ENCODE results near the gene CYBC1.

CYBC1 gene

GRCh38 chr17:82489117-82489516 is 38.6 kb upstream of the CYBC1 start:
- no peak for TF ChIP-seq CTCF (IDR thresholded peaks at IDR 0.05; ENCODE audit: low read depth, low read length, missing control alignments)

GRCh38 chr17:82487910-82488309 is 37.4 kb upstream of the CYBC1 start:
- TF ChIP-seq CTCF (IDR thresholded peaks at IDR 0.05; ENCODE audit: low read depth, low read length, missing control alignments) = no peak

More at GRCh38 chr17:82489117-82489516, 38.6 kb upstream of the CYBC1 start:
- DNase-seq (ENCODE audit: low read depth) = no peak
- H3K4me3 ChIP-seq (ENCODE audit: low read depth, low read length) = no peak overlapping the region

GRCh38 chr17:82486231-82487094 is 35.9 kb upstream of the CYBC1 start:
- no peak for DNase-seq (ENCODE audit: low read depth)
- no peak overlapping the region for H3K4me3 ChIP-seq (ENCODE audit: low read depth, low read length)
- TF ChIP-seq CTCF (IDR thresholded peaks at IDR 0.05; ENCODE audit: low read depth, low read length, missing control alignments) = no peak

More at GRCh38 chr17:82487910-82488309, 37.4 kb upstream of the CYBC1 start:
- DNase-seq (ENCODE audit: low read depth) = no peak
- no peak overlapping the region for H3K4me3 ChIP-seq (ENCODE audit: low read depth, low read length)

- H3K4me3 ChIP-seq (ENCODE audit: low read depth, low read length) = no peak overlapping the region
- no peak for DNase-seq (ENCODE audit: low read depth)
- TF ChIP-seq CTCF (IDR thresholded peaks at IDR 0.05; ENCODE audit: low read depth, low read length, missing control alignments) = no peak
Observed at GRCh38 chr17:82483836-82484235, 33.3 kb upstream of the CYBC1 start.

GRCh38 chr17:82483204-82483660 is 32.7 kb upstream of the CYBC1 start:
- H3K4me3 ChIP-seq (ENCODE audit: low read depth, low read length) = no peak overlapping the region
- no peak for TF ChIP-seq CTCF (IDR thresholded peaks at IDR 0.05; ENCODE audit: low read depth, low read length, missing control alignments)
- no peak for DNase-seq (ENCODE audit: low read depth)

- H3K4me3 ChIP-seq (ENCODE audit: low read depth, low read length) = no peak overlapping the region
- DNase-seq (ENCODE audit: low read depth) = no peak
- no peak for TF ChIP-seq CTCF (IDR thresholded peaks at IDR 0.05; ENCODE audit: low read depth, low read length, missing control alignments)
Observed at GRCh38 chr17:82480318-82480717, 29.8 kb upstream of the CYBC1 start.

GRCh38 chr17:82479602-82480001 is 29.1 kb upstream of the CYBC1 start:
- no peak overlapping the region for H3K4me3 ChIP-seq (ENCODE audit: low read depth, low read length)
- no peak for DNase-seq (ENCODE audit: low read depth)
- no peak for TF ChIP-seq CTCF (IDR thresholded peaks at IDR 0.05; ENCODE audit: low read depth, low read length, missing control alignments)
